Fibroblast of skin of abdomen (primary cell): ENCODE data around the gene TLR9. TPM values are rescaled to one million over a fixed set of nuclear protein-coding genes. Genes with fewer than 3 reads are reported as not detected.
"Not testable (repeated sequence)": the region's sequence is repeated elsewhere in the genome, so short reads cannot be mapped to it uniquely, and the experiment has no call there.

ENCODE experiments used
- DNase-seq: peaks from one replicate; pipeline ENCODE4 v3.0.0-alpha.2; 2013
- polyA plus RNA-seq, 2 experiments: library from polyadenylated mRNA; unstranded; fragments of 120-200 nt; gene quantifications; one replicate each; pipeline ENCODE4 v1.2.1, GENCODE V29; 2013; ENCODE audit not compliant: insufficient read length in 2 of 2

TLR9 gene, protein sequence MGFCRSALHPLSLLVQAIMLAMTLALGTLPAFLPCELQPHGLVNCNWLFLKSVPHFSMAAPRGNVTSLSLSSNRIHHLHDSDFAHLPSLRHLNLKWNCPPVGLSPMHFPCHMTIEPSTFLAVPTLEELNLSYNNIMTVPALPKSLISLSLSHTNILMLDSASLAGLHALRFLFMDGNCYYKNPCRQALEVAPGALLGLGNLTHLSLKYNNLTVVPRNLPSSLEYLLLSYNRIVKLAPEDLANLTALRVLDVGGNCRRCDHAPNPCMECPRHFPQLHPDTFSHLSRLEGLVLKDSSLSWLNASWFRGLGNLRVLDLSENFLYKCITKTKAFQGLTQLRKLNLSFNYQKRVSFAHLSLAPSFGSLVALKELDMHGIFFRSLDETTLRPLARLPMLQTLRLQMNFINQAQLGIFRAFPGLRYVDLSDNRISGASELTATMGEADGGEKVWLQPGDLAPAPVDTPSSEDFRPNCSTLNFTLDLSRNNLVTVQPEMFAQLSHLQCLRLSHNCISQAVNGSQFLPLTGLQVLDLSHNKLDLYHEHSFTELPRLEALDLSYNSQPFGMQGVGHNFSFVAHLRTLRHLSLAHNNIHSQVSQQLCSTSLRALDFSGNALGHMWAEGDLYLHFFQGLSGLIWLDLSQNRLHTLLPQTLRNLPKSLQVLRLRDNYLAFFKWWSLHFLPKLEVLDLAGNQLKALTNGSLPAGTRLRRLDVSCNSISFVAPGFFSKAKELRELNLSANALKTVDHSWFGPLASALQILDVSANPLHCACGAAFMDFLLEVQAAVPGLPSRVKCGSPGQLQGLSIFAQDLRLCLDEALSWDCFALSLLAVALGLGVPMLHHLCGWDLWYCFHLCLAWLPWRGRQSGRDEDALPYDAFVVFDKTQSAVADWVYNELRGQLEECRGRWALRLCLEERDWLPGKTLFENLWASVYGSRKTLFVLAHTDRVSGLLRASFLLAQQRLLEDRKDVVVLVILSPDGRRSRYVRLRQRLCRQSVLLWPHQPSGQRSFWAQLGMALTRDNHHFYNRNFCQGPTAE
- polyA plus RNA-seq (2013, experiment 1 of 2; ENCODE audit: insufficient read length) = not detected
- polyA plus RNA-seq (2013, experiment 2 of 2; ENCODE audit: insufficient read length) = not detected

DNA sequence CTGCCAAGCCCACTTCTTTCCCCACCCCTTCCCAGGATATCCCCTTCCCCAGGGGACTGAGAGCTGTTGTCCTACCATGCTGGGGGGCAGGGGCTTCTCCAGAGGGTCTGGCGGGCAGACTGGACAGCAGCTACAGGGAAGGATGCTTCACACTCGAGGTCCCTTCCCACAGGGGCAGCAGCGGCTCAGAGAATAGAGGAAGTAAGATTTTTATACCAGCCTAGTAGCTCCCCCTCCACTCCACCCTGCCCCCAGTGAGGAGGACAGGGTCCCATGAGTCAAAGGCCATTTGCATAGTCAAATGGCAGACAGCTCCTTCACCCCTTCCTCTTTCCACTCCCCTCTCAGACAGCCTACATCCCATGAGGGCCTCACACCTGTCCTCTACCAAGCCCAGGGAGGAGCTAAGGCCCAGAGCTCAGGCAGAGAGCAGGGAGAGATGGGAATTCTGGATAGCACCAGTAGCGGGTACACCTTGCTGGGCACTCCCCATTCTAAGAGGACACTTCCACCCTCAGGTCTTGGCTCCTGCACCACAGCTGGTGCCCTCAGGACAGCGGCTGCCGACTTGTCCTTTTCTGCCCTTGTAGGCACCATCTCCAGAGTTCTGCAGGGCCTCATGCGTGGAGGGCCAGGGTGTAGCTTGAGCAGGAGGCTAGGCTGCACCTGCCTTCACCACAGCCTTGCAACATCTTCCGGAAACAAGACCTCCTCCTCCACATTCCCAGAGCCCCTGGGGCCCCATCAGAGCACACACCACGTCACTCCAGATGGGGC lies at the start of gene TLR9:
Gene TLR9, minus strand, starts transcription at position 194 of the 777 bp plus-strand sequence. Its CDS starts 116 bp downstream, at position 78.
- DNase-seq = no peak

DNA sequence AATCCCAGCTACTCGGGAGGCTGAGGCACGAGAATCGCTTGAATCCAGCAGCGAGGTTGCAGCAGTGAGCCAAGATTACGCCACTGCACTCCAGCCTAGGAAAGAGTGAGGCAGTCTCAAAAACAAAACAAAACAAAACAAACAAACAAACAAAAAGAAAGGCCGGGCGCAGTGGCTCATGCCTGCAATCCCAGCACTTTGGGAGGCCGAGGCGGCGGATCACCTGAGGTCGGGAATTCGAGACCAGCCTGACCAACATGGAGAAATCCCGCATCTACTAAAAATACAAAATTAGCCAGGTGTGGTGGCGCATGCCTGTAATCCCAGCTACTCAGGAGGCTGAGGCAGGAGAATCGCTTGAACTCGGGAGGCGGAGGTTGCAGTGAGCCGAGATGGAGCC lies 49.3 kb upstream of the TLR9 start:
- DNase-seq = not testable (repeated sequence)

DNA sequence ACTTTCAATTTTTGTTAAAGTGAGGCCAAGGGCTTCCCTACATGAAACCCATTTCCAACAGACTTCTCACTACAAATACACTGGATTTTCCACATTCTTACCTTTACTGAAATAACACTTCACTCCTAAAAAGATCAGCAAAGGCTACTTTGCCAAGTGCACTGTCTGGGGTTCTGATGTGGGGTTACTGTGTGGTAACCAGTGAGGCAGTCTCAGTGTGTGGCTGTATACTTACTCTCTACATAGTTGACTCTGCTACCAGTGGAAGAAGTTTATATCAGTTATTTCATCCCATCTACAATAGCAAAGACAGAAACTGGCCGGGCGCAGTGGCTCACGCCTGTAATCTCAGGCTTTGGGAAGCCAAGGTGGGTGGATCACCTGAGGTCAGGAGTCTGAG lies 47.4 kb upstream of the TLR9 start:
- DNase-seq = no peak

DNA sequence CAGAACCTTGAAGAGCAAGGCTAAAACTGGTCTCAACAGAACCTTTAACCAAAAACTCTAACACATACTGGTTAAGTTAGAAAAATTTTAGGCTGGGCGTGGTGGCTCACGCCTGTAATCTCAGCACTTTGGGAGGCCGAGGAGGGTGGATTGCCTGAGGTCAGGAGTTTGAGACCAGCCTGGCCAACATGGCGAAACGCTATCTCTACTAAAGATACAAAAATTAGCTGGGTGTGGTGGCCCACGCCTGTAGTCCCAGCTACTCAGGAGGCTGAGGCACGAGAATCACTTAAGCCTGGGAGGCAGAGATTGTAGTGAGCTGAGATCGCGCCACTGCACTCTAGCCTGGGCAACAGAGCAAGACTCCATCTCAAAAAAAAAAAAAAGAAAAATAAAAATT lies 46.7 kb upstream of the TLR9 start:
- not testable (repeated sequence) for DNase-seq

DNA sequence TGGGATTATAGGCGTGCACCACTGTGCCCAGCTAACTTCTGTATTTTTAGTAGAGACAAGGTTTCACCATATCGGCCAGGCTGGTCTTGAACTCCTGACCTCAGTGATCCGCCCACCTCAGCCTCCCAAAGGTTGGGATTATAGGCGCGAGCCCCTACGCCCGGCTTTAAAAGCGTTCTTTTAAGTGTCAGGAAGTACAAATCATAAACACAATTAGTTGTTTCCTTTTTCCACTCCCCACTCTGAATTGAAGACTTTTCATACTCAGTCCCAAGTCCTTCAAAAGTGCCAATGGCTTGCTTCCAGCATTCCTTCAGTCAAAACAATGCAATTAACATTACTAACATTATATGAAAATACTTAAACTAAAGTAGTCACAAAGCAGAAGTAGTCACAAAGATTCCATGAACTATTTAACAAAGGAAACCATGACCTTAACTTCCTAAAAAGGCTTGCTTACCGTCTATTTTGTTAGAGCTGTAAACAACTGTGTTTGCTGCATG lies 44.9 kb upstream of the TLR9 start:
- DNase-seq = no peak

DNA sequence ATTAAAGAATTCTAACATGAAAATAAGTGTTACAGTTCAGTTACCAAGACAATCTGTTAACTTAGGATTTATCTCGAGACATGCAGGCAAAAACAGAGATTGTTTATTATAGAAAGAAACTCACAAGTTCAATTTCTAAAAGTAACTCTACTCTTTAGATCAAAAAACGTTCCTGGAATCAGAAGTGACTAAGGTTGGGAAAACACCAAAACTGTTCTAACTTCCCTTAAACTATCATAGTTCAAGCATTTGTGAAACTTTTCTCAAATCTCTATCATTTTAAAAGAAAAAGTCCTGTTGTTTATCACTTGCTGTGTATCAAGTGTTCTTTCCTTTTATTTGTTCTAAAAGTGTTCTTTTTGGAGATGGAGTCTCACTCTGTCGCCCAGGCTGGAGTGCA lies 44.3 kb upstream of the TLR9 start:
- DNase-seq = no peak

DNA sequence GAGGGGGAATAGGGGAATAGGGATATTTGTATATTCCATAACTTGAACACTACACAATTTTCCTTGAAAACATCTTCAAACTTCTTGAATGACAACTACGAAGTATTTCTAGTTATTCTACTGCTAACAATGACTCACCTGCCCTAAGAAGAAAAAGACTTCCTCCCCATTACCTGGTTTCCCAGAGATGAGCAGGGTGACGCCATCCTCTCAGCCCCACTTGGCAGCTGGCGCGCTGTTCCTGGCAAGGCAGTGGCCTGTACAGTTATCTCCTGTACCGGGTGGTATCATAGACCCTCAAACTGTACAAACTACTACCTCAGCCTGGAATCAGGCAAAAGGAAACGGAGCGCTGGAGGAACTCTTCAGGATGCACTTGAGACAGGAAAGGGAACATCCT lies 42.6 kb upstream of the TLR9 start:
- no peak for DNase-seq

DNA sequence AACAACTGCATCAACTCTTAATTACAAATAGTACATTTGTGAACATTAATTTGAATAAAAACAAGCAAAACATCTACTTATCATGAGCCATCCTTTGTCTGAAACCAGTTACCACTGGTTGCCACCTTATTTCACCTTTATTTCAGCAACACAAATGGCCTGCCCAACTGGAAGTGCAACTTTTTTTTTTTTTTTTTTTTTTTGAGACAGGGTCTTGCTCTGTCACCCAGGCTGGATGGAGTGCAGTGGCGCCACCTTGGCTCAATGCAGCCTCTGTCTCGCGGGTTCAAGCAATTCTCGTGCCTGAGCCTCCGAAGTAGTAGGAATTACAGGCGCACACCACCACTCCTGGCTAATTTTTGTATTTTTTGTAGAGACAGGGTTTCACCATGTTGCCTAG lies 39.9 kb upstream of the TLR9 start:
- DNase-seq = no peak

DNA sequence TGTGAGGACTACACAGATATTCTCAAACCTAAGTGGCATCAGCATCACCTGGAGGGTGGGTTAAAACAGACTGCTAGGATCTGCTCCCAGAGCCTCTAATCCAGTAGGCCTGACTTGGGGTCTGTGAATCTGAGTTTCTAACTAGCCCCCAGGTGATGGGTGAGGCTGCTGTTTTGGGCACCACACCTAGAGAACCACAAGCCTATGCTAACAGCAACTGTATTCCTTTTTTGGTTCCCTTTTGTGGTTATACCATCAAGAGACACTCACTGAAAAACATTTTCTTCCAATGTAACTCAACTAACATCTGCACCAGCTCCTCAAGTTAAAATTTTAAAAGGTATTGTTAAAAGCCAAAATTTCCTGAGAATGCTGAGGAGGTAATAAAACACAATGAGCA lies 37.0 kb upstream of the TLR9 start:
- no peak for DNase-seq

DNA sequence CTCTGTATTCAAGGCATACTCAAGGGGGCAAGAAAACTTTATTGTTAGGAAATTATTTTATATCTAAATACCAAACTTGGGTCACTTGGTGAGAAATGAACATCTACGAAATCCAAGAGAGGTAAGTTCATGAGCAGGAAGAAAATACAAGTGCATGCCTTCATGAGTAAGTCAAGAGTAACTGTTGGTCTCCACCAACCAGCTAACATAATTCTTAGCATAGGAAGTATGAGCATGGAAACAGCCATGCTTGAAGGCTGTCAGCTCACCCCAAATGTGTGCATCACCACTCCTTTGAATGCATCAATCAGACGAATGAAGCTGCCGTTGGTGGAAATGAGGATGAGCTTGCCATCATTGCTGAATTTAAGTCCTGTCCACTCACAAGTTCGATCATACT lies 34.0 kb upstream of the TLR9 start:
- DNase-seq = no peak

DNA sequence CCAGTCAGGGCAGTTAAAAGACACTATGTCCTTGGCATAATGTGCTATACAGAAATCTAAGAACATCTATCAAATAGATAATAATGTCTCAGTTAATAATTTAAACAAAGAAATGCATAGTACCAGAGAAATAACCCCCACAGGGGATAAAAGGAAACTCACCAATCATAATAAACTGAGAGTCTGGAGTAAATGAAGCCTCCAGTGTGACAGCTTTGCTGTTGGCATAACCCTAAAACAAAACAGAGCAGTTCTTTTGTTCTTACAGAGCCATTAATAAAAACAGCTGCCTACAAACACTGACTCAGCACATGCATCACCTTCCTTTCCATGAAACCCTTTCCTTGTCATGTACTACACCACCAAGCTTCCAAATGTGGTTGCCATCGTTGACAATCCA lies 33.6 kb upstream of the TLR9 start:
- no peak for DNase-seq

DNA sequence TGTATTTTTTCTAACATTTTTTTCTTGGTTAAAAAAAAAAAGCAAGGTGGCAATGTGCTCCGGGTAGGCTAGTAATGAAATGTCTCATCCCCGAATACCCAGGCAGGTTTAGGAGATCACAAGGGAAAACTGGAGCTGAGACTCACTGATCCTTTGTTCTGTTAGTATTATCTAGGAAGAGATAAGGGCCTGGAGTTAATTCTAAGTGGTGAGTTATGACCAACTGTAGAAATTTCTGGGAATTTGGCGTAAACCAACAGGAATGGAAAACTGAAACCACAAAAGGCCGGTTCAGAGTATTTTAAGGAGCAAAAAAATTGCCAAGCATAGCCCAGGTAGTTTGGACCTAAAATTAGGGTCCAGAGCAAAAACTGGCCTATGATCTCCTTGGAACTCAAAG lies 32.5 kb upstream of the TLR9 start:
- no peak for DNase-seq

DNA sequence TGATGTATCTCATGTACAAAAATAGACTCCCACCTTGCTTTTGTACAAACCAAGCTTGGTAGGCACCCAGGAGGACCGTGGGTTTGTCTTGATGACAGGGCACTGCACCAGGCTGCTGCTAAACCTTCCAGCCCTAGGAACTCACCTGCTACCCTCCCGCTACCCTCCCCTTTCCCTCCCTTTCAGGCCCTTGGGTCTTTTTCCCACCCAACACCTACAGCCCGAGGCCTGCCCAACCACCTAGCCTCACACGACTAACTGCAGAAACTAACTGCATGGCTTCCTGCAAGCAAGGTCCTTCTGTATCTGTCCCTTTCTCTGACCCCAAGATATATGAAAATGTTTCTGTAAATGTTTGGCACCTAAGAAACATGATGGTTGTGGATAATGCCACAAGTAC lies 31.2 kb upstream of the TLR9 start:
- DNase-seq = no peak

DNA sequence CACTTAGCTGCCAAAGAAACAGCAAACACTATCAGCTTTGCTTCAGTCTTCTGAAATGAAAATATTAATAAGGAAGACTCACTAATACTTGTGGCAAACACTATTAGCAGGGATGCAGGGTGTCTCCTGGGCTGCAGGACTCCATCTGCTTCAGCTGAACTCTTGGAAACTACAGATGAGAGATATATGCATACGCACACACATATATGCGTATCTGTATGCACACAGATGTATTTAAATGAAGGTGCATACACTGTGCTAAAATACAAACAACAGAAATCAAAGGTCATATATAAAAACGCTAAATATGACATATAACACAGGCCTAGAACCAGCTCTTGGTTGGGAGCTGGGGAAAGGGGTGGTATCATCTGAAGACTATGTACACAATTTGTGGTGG lies 30.7 kb upstream of the TLR9 start:
- no peak for DNase-seq

DNA sequence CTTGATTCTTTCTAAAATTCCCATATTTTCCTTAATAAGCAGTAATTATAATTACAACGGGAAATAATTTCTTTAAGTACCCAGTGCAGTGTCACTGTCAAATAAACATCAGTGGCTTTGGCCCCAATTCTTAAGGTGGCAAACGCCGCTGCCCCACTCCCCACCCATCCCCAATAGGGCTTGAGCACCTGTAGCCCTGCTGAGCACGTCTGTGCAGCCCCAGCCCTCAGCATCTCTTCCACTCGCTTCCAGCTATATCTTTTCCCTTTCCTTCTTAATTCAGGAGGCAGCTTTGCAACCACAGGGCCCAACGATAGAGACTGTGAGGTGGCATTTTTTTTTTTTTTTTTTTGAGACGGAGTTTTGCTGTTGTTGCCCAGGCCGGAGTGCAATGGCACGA lies 29.2 kb upstream of the TLR9 start:
- no peak for DNase-seq

DNA sequence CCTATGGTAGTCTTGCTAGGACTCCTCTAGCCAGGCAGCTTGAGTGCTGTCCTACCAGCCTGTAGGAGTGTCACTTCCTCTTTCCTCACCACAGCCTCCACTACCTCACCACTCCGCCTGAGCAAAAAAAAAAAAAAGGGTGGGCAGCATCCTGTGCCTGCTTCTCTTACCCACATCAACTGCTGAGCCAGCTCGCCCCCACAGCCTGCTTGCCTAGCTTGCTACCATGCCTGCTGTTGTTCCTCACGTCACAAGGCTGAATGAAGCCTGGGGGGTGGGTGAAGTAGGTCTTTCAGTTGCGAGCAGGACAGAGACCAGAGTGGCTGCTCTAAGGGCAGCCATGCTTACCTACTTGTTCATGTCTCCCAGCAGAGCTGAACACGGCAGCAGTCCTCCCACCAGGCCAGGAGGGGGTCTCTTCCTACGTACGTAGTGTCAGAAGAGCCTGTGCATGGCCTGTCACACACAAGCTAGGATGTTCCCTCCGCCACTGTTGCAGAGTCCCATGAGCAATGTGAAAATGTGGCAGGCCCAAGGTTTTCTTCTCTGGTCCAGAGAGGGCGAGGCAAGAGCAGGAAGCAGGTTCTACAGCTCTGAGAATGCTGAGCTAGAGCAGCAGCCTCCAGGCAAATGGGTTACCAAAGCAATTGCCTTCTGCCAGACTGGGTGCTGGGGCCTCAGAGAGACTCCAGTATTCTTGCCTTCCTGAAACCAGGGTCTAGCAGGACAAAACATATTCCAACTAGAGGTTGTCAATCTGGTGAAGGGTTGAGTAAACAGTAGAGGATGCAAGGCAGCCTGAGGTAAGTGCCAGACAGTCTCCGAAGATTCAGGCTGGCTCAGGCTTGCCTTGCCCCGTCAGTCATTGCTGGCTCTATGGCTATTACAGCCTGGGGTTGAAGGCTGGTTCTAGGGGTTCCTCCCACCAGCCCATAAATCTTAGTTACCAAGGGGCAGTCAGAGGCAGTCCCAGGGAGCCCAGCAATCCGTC lies 28.2 kb upstream of the TLR9 start:
- DNase-seq = no peak

DNA sequence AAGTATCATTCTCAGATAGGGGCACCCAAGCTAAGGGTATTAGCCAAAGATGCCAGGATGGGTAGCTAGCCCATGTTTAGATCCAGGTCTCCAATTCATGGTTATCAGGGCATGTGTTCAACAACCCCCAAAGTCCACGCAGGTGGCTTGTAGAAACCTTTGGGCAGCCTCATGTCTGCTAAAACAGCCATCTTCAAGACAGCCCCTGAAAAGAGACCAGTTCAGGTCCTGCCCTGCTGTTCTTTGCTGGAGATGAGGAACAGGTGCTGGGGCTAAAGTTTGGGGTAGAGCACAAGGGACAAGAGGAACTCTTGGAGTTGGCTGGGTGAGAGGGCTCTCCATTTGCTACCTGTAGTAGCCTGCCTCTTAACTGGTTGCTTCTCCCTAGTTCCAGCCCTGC lies 24.7 kb upstream of the TLR9 start:
- no peak for DNase-seq

DNA sequence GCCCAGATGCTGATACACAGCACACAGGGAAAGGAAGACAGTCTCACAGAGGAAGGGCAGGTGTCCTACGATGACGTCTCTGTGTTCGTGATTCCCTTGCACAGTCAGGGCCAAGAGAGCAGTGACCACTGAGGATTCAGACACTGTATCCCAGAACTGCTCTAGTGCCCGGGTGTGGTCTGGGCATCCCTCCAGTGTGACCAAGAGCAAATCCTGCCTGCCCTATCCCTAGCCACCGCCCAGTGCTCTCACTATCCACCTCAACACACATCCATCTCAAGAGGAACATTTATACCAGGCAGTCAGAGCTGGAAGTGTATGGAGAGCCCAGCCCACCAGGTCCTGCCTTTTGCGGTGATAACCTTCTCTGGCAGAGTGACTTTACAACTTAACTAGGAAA lies 24.2 kb upstream of the TLR9 start:
- DNase-seq = no peak

DNA sequence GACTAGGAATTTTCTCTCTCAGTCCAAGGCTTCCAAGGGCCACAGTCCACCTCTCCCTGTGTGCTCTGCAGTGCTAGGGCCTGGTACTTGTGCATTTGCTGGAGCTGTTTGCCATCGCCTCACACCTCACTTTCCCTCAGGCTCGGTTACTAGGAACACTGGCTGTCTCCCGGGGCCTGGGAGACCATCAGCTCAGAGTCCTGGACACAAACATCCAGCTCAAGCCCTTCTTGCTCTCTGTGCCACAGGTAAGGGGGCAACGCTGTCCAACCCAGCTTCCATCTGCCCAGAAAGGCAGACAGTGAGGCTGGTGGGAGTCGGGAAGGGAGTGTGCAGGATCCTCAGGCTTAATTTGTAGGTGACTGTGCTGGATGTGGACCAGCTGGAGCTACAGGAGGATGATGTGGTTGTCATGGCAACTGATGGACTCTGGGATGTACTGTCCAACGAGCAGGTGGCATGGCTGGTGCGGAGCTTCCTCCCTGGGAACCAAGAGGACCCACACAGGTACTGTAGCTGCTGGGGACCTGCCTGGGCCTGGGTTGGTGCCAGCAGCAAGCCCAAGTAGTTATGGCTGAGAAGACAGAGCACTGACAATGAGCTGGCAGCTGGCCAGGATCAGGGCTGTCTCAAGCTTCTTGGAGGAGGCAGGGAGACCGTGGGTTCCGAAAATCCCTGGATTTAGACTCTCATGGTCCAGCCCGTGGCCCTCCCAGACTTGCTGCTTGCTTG lies 23.5 kb upstream of the TLR9 start:
- no peak for DNase-seq

DNA sequence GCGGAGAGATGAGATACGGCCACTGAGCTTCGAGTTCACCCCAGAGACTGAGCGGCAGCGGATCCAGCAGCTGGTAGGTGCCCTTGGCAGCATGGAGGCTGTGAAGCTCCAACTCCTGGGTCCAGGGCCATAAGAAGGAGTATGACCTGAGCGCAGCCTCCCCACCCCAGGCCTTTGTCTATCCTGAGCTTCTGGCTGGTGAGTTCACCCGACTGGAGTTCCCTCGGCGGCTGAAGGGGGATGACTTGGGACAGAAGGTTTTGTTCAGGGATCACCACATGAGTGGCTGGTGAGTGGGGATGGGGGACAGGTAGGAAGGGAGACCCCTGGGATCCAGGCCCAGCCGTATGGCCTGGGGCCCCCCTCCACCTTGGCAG lies 22.7 kb upstream of the TLR9 start:
- DNase-seq = no peak
